Fibroblast of the aortic adventitia (primary cell): Measurements from ENCODE around the gene HEBP2. TPM values are rescaled to one million over a fixed set of nuclear protein-coding genes. Genes with fewer than 3 reads are reported as not detected.
A peak's percentile ranks its signal among the peaks of the same experiment; 100 is the strongest.

ENCODE experiments used
- DNase-seq: peaks from one replicate; pipeline ENCODE4 v3.0.0-alpha.2; 2010; ENCODE audit warnings: low read depth
- H3K4me3 ChIP-seq: 2 replicates; pipeline ENCODE4 v1.5.1; 2011; ENCODE audit warnings: low read depth, mild to moderate bottlenecking, control low read depth, low read length, moderate library complexity
- total RNA-seq: library from RNA; depleted of rRNA; stranded (reverse); fragments of >200 nt; gene quantifications from 2 replicates; pipeline ENCODE4 v1.2.3, GENCODE V29; 2012; ENCODE audit warnings: low replicate concordance
- TF ChIP-seq, protein P1 (sequence below): IDR thresholded peaks from 2 replicates; pipeline ENCODE4 v1.5.1; 2011; ENCODE audit warnings: mild to moderate bottlenecking, low read length, control low read depth, inconsistent platforms; ENCODE audit not compliant: insufficient read depth

The HEBP2 gene
- total RNA-seq, 1 donor = 17.1 TPM

DNA sequence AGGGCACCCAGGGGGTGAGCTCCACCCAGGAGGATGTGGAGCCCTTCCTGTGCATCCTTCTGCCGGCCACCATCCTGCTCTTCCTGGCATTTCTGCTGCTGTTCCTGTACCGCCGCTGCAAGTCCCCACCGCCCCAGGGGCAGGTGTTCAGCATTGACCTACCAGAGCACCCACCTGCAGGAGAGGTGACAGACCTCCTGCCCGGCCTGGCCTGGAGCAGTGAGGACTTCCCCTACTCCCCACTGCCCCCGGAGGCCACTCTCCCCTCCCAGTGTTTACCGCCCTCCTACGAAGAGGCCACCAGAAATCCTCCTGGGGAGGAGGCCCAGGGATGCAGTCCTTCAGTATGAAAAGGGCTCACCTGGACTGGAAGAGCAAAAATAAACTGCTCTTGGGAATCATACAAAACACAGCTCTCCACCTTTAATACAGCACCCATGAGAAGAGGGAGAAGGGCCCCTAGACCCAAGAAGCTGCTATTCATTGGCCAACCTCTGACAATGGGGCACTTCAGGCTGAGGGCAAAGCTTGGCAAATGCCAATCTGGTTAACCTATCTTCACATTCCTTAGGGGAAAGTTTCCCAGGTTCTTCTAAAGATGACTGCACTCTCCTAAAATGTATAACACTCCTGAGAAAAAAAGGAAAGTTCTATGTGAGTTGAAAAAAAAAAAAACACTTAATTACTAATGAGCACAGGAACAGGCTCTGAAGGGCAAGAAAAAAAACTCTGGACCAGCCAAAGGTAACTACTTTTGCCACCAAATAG, 21.3 kb upstream of the HEBP2 start:
- TF ChIP-seq, protein P1, sequence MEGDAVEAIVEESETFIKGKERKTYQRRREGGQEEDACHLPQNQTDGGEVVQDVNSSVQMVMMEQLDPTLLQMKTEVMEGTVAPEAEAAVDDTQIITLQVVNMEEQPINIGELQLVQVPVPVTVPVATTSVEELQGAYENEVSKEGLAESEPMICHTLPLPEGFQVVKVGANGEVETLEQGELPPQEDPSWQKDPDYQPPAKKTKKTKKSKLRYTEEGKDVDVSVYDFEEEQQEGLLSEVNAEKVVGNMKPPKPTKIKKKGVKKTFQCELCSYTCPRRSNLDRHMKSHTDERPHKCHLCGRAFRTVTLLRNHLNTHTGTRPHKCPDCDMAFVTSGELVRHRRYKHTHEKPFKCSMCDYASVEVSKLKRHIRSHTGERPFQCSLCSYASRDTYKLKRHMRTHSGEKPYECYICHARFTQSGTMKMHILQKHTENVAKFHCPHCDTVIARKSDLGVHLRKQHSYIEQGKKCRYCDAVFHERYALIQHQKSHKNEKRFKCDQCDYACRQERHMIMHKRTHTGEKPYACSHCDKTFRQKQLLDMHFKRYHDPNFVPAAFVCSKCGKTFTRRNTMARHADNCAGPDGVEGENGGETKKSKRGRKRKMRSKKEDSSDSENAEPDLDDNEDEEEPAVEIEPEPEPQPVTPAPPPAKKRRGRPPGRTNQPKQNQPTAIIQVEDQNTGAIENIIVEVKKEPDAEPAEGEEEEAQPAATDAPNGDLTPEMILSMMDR = no peak
- DNase-seq = no peak
- no peak overlapping the region for H3K4me3 ChIP-seq

DNA sequence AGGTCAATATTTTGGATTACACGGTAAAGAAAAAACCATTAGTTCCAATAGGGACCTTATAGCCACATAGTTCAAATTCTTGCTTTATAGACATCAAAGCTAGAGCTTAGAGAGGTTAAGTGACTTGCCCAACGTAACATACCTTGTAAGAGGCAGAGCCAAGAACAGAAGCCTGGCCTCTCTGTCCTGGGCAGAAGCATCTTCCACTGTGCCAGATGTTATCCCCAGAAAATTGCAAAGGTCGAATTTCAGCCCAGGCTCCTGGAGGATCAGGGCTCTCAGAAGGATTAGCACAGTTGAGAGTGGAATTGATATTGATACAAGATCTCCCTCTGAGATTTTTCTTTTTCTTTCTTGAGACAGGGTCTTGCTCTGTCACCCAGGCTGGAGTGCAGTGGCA, 20.2 kb upstream of the HEBP2 start:
- TF ChIP-seq, protein P1 = no peak
- no peak overlapping the region for H3K4me3 ChIP-seq
- DNase-seq = no peak

DNA sequence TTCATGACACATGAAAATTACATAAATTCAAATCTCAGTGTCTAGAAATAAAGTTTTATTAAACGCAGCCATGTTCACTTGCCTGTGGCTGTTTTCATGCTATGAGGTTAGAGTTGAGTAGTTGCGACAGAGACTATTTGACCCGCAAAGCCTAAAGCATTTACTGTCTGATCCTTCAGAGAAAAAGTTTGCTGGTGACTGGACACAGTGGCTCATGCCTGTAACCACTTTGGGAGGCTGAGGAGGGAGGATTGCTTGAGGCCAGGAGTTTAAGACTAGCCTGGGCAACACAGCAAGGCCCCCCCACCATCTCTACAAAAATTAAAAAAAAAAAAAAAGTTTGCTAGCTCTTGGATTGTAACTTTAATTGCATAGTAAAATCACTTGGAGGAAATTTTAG, 17.1 kb upstream of the HEBP2 start:
- H3K4me3 ChIP-seq = no peak overlapping the region
- no peak for DNase-seq
- TF ChIP-seq, protein P1 = no peak

DNA sequence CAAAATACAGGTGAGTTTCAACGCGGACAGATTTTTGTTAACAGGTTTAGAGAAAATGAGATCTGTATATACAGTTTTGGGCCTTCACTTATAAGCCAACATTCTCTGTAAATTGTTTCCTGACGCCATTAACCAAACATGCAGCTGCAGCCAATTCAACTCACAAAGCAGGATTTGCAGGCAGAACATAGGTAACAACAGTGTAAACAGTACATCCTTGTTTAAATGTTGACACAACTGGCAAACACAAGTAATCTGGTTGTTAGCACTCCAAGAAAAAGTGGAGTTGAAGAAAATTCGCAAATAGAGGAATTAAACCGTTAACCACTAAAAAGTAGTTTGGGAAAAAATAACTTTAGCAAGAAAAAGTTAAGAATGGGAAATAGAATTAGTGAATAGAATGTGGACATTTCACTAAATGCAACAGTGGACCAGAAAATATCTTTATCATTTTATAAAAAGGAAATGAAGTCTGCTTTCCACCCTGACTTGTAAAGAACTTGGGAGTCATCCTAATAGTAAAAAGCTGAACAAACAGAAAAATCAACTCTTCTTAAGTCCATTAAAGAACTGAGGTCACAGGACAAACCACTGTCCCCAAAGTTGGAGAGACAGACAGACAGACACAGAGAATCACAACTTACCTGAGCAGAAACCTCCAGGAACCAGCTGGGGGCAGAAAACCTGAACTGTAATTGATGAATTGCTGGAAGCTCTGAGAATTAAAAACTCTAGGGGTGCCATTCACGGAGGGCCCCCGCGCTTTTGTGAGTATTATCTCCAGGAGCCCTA, 16.2 kb upstream of the HEBP2 start:
- no peak for DNase-seq
- TF ChIP-seq, protein P1 = no peak
- no peak overlapping the region for H3K4me3 ChIP-seq

DNA sequence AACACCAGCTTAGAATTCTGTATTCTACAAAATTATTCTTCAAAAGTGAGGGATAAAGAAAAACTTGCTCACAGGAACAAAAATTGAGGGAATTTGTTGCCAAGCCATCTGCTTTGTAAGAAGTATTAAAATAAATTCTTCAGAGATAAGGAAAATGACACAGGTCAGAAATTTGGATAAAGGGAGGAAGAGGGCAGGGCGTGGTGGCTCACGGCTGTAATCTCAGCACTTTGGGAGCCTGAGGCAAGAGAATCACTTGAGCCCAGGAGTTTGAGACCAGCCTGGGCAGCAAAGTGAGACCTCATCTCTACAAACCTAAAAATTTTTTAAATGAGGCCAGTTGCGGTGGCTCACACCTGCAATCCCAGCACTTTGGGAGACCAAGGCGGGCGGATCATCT, 14.5 kb upstream of the HEBP2 start:
- H3K4me3 ChIP-seq = no peak overlapping the region
- TF ChIP-seq, protein P1 = no peak
- DNase-seq = no peak

DNA sequence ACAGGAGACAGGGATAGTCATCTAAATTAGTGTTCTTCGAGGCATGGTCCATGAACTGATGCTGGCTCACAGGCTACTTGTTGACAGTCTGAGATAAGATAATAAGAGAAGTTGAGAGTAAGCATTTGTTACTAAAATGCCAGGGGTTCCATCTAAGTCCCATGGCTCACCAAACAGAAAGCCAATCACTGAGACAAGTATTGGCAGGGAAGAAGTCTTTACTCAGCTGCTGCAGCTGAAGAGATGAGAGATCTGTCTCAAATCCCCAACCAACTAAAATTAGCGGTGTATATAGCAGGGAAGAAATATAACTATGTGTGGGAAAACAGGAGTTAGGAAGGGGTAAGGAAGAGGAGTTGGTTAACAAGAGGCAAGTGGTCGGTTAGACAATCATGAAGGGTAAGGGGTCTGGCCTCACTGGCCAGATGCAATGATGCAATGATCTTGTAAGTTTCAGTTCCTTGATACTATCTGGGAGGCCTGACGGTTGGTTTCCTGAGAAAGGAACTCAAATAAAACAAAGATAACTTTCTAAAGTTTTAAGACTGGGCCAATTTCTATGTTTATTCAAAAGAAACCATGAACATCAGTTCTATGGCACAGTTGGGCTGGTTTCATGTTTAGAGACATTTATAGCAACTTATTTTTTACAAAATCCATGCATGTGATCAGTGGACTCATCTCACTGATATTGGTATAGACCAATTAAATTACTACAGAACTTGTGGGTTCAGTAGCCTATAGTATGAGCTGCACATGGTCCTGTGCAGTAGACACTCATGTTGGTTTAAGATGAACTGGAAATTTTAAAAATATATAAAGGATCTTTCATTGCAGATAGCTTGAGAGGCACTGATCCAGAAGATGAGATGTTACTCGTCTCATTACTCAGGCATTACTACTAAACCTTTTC, 9.9 kb upstream of the HEBP2 start:
- TF ChIP-seq, protein P1 = no peak
- H3K4me3 ChIP-seq = no peak overlapping the region
- DNase-seq = peak; percentile 89
